HG03196 (cell line): ENCODE data around the gene AKIRIN2.

Experiments
- ATAC-seq: cut with Tn5 transposase; IDR thresholded peaks from one replicate; pipeline ENCODE4 v1.9.1; 2021; ENCODE audit not compliant: unreplicated experiment

AKIRIN2 gene

DNA sequence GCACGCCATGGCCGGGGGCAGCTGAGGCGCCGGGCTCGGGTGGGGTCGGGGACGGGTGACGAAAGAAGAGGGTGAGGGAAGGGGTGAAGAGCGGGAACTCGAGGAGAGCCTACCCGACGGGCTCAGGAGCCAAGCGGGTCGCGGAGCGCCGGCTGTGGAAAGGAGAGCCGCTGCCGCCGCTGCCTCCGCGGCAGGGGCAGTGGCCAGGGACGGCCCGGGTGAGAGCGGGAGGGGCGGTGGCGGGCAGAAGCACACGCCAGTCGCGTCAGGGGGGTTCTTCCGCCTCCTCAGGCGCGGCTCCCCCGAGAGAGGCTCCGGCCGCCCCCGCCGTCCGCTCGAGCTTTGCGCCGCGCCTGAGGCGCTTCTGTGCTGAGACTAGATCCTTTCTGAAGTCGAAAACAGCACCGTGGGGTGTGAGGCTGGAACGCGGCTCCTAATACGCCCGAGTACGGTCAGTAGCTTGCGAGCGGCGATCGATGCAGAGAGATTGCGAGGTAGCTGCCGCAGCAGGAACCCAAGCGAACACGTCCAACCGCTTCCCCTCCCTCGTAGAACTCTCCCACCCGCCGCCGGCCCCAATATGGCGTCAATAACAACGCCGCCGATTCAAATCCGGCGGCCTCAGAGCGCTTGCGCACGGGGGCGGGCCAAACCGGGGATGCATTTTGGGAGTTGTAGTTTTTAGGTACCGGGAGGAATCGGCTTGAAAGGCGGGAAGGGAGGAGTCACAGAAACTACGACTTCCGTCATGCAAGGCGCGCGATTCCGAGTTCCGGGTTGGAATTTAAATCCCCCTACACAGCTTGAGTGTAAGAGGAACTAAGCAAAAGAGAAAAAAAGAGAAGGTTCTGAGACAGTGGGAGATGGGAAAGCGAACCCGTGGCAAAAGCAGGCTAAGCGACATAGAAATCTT lies at the start of gene AKIRIN2:
Gene AKIRIN2, minus strand, starts transcription at position 558 of the 913 bp plus-strand sequence. Its CDS starts 549 bp downstream, at position 9.
- peak; percentile 71 for ATAC-seq

DNA sequence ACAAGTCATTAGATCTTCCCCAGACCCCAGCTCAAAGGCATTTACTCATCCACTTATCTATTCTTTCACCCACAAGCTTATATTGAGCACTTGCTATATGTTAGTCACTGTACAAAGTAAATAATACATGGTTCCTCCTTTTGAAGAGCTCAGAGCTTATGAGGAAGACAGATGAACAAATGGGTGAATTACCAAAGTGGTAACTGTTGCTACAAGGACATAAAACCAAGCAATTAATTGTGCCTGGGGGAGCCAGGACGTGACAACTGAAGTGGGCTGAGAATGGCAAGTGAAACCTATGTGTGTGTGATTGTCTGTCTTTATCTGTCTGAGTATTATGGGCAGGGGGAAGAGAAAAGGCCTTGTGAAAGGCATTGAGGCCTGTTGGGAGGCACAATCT lies 45.6 kb upstream of the AKIRIN2 start:
- no peak for ATAC-seq

DNA sequence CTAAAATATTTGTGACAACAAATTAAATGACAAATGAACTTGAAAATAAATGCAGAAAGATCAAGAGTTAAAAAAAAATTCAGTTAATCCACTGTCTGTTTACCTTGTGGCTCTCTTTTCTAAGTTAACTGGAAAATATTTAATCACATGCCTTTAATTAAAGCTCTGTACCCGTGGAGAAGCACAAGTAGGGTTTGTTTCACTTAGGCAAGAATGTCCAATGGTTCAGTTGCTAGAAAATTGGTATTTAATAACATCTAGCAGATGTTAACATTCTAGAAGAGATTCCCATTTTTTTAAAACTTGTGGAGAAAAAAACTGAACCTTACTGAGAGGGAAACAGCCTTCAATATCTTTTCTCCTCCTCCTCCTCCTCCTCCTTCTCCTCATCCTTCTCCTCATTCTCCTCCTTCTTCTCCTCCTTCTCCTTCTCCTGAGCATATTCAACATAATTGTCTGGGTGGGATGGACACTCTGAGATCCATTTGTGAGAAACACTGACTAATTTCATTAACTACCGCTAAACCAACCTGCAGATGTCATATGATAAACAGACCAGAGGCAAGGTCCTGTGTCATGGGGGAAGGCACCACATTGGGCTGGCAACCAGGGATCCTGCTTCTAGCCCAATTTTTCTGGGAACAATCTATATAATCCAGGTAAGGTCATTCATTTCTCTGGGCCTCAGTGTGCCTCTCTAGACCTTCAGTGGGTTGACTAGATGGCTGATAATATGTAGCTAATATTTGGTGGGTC lies 44.1 kb upstream of the AKIRIN2 start:
- ATAC-seq = no peak

DNA sequence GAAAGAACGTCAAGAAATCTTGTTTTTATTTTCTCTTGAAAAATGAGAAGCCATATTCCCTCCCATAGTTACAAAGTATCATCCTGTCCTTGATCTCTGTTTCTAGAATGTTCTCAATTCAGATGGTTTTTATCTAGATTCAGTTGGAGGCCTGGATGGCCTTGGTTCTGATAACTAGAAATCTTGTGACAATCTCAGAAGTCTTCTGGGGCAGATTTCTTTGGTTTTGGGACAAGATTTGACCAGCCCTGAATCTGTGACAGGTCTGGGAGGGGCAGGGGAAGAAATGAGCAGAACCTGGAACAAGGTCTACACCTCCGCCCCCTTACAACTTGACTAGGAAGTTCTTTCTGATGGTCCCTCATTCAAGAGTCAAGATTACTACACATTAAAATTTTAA lies 41.4 kb upstream of the AKIRIN2 start:
- no peak for ATAC-seq

DNA sequence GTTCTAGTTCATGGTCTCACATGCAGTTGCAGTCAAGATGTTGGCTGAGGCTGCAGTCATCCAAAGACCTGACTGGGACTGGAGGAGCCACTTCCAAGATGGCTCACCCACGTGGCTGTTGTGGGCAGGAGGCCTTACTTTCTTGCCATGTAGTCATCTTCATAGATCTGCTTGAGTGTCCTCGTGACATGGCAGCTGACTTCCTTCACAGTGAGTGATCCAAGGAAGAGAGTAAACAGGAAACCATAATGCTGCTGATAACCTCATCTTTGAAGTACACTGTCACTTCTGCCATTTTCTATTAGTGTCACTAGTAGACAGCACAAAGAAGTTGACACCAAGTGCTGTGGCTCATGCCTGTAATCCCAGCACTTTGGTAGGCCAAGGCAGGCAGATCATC lies 40.1 kb upstream of the AKIRIN2 start:
- peak; percentile 68 for ATAC-seq

DNA sequence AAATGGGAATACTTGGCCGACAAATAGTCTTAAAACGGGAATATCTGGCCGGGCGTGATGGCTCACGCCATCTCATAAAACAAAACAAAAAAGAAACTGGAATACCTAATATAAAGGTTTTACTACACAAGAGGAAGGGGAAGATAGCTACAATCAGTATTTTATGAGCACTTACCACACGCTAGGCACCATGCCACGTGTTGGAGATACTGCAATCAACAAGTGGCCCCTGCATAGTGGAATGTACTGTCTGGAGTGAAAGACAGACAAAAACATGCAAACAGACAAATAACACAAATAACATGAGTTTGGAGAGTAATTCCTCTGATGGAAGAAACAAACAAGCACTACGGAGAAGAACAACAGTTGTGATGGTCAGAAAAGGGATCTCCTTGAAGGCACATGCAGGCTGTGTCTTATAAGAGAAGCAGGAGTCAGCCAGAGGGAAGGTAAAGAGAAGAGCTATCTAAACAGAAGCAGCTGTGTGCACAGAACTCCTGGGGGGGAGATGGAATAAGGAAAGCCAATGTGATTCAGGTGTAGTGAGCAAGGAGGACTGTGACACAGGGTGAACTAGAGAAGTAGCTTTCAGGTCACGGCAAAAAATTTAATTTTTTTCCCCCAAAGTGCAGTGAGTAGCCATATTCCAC lies 39.1 kb upstream of the AKIRIN2 start:
- ATAC-seq = no peak

DNA sequence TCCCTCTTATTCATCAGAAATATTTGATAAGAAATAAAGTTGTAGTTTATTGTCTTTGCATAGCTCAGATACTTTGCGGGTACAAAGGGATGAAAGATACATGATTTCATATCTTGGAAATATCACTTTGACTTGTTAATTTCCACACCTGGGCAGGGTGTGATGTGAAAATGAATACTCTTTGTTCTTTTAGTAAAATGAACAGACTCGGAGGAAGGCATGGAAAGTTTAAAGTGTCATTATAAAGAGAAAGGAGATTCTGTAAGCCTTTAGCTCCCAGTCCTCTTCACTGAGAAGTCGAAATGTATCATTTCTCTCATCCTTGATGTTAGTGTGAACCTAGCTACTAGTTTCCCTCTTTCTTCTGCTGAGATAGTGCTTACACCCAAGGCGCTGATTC lies 36.7 kb upstream of the AKIRIN2 start:
- ATAC-seq = no peak

DNA sequence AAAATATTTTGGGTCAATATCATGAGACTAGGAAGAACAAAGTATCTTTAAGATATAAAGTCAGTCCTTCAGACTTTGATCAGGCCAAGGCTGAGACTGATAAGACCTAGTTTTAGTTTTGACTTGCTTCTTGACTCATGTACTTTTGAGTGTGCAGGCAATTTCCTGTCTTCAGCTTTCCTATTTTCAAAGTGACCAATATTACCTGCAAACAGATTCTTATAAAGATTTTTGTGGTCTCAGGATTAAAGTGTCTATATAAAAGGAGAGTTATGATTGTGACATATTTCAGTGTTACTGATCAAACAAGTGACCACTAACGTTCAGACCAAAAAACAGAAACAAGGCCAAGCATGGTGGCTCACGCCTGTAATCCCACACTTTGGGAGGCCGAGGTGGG lies 36.0 kb upstream of the AKIRIN2 start:
- no peak for ATAC-seq

DNA sequence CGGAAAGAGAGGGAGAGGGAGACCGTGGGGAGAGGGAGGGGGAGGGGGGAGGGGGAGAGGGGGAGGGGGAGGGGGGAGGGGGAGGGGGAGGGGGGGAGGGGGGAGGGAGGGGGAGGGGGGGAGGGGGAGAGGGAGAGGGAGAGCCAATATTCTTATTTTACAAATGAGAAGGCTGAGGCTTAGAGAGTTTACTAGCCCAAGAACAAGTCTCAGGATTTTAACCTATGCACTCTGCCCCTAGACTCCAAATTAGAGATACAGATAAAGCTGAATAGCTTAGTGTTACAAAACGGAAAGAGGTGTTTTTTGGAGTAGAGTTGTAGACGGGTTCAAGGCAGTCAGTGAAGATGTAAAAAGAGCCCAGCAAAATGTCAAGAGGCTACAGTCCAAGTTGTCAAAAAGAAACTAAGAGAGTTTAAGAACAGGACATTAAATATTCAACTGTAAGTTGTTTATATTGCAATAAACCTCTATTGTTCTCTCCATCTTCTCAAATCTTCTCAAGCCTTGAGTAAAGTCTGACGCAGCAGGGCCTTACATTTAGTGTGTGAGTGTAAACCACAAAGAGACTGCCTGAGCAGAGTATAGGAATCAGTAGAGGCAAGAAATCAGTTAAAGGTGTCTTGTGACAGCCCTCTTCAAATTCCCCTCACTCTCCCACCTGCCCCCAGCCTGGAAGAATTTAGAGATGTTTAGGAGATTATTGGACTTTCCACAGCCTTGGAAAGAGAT lies 34.9 kb upstream of the AKIRIN2 start:
- ATAC-seq = no peak

DNA sequence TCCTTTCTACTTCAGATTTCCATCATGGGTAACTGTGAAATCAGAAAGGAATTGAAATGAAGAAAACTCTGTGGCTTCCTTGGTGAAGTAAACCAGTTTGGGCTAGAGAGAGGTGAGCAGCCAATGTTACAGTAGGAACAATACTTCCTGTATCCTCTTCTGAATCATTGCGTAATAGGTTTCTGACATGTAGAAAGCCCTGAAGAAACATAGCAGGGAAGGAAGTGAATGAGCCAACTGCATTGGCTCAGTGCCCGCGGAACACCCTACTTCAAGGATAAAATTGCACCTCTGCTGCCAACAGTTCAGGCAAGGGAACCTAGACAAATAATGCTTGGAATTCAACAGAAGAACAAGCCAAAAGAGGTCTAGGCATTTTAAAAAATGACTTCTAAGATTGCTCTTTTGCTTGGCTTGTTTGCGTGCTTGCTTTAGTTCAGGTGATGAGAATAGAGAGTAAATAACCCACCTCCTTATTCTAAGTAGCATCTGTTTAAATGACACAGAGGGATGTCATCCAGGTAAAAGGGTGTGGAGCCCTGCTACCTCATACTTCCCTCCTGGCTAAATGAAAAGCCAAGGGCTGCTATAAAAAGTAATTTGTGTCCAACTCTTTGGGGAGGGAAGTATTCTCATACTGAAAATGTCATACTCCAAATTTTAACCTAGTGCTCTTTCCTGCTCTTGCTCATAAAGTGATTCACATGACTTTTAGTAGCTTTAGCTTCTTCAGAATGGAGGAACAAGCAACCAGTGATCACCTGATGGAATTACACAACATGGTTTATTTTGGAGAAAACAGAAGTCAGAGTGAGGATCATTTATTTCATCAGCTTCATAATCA lies 30.0 kb upstream of the AKIRIN2 start:
- peak; percentile 58 for ATAC-seq

DNA sequence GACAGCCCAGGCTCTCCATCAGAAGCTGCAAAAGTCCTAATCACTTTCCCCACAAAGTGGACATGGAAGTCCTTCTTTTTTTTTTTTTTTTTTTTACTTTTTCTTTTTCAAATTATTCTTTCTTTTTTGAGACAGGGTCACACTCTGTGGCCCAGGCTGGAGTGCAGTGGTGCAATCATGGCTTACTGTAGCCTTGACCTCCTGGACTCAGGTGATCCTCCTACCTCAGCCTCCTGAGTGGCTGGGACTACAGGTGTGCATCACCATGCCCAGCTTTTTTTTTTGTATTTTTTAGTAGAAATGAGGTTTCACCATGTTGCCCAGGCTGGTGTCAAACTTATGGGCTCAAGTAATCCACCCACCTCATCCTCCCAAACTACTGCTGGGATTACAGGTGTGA lies 29.0 kb upstream of the AKIRIN2 start:
- no peak for ATAC-seq

DNA sequence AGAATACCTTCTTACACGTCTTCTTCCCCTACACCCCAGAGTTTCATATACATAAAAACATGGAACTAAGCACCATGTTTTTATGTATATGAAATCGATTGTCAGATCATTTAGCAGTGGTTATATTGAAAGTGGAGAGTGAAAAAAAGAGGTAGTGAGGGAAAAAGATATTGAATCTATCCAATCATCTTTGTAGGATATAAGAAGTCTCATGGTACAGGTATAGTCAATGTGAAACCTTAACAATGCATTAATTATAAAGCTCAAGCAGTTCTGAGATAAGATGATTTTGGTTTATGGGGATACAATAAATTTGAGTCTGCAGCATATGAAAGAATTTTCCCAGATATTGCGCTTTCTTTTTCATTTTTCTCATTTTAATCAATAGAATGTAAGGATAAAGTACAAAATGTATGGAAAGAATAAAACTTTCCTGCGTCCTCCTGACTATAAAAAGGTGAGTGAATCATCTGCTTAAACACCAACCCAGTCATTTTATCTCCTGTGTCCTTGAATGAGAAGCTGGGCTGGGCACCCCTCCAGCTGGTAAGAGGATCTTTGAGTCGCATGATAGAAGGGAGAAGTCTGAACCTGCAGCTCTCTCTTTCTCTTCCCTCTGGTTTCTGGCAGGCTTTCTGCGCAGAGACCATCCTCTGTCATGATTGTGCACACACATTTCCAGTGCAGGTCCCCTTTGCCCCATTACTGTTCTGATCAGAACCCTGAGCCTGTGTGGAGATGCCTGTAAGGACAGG lies 28.1 kb upstream of the AKIRIN2 start:
- ATAC-seq = no peak

DNA sequence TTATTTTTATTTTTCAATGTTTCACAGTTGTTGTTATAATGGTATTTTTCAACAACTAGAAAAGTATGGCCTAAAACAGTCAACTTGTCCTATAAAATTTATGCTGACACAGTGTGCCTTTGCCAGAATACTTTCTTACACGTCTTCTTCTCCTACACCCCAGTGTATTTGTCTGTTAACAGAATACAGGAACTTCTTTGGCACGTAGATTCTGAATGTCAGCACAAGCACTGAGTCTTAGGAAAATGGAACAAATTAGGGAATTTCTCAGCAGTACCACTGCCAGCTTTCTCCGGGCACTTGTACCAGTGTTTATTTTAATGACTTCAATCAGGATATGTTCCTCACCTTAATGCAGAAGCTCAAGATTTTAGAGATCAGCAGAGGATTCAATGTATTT lies 26.7 kb upstream of the AKIRIN2 start:
- no peak for ATAC-seq

DNA sequence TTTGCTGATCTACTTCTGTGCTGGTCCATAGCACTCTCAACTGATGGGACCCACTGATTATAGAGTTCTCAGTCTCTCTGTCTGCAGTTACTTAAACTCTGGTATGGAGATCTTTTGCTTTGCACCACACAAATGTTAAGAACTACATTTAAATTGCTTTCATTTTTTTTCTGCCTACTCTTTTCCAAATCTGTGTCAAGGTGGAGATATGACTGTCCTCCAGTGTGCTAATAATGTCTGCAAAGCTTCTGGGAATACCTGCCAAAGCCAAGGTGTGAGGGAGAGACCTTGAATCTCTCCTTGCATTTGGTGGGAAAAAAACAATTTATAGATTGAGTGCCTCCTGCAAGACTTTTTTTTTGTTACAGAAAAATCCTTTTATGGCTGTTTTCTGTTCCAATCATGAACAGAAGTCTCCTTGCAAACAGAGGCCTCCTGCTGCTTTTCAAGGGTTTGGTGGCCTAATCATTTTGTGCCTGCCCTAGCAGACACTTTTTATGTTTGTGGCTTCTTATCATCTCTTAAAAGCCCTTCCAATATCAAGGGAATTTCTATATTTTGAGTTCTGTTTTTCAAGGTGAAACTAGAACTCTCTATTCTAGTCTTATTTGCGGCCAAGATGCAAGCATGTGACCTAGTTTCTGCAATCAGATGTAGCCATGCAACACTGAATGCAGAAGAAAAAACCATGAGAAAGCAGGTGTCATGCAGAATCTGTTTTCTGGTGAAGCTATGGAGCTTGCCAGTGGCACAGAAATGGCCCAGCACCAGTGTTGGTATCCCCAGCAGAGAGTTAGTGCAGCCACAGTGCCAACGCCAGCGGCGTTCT lies 23.2 kb upstream of the AKIRIN2 start:
- ATAC-seq = peak; percentile 78

DNA sequence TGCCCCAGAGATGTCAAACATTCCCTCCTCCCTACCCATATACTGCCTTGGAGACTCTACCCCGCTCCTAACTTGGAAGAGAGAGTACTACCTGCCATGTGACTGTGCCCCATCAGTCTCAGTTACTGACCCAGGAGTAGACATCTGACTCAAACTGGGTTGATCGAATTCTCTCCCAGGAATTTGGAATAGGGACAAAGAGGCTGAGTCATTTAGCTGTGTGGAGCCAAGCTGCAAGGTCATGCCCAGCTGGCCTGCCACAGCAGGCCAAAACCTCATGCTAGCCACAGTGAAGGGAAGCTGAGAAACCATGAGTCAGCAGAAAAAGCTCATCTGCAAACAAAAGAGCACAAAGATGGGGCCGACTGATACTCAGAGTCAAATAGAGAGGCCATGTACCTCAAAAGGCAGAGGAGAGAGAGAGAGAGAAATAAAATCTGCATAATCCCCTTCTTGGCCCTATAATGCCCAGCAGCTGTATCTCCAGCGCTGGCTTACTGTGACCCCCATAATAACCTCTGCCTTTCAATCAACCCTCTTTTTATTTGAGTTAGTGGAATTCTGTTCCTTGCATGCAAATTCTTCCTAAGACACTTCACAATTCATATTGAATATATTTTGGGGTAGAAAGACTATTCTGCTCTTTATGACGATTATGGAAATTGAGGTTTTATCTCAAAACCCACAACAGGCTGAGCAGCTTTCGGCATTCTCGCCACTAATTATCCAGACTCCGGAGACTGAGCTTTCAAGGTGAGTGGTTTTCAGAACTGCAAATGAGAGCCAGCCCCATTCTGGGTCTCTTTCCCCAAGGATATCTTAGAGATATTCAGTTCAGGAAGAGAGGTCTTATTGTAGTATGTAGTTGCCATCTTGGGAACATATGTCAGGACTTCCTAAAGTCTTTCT lies 21.4 kb upstream of the AKIRIN2 start:
- ATAC-seq = peak; percentile 41

DNA sequence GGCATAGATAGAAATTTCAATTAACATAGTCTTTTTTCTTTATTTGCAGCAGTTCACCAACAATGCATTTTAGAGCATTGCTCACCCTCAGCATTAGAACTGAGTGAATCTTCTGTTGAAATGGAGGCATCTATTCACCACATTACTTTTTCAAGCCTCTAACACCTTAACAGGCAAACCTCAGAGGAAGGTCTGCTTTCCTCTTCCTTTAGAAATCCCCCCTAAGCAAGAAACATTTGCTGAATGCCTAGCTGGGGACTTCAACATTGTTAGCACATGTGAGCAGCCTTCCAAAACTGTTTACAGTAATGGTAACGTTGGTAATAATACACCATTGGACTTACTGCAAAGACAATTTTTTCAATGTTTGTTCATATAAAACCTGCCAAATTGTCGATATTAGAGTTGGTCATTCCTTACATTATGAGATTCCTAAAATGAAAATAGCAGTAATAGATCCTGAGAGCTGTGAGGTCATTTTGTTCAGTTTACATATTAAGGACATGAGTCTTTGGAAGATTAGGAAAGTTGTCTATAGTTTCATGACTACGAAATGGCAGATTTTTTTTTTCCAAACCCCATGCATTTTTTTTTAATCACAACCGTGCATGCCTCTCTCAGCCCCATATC lies 20.6 kb upstream of the AKIRIN2 start:
- no peak for ATAC-seq

DNA sequence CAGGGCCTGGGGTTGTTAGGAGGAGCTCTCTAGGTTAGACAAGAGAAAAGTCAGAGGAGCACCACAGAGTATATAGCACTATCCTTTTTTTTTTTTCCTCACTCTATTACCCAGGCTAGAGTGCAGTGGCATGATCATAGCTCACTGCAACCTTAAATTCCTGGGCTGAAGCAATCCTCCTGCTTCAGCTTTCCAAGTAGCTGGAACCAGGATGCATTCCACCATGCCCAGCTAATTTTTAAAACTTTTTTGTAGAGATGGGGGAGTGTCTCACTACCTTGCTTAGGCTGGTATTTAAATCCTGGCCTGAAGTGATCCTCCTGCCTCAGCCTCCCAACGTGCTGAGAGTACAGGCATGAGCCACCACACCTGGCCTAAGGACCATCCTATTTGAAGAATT lies 19.3 kb upstream of the AKIRIN2 start:
- ATAC-seq = no peak
